ENCODE data around the gene LTA.

LTA gene

GRCh38 chr6:31531771-31532643 is 40.1 kb upstream of the LTA start:
- Histone ChIP-seq H3K9me3 (ENCODE audit: control insufficient read depth, insufficient read depth, low read depth, low read length) (no peaks in the 10 kb centered on the region), H3K36me3 (ENCODE audit: control insufficient read depth in 2 of 2, insufficient read depth in 1 of 2, low read length in 2 of 2) (peaks cover 62 to 80% of the 10 kb centered on the region in 2 experiments), H3K4me3 (ENCODE audit: low read depth, low read length) (no peak overlapping the region), H3K4me1 (ENCODE audit: control insufficient read depth, insufficient read depth, low read length) (no peaks in the 10 kb centered on the region; the same call in 1 of the 2 replicates), H3K27ac (ENCODE audit: extremely low read depth, low read depth, low read length) (no peak overlapping the region)
- no peak for TF ChIP-seq ZNF747 (tag by site-specific recombination; IDR thresholded peaks at IDR 0.05)
- TF ChIP-seq ZNF664 (tag by site-specific recombination; IDR thresholded peaks at IDR 0.05): no peak
- TF ChIP-seq ZNF529 (tag by site-specific recombination; IDR thresholded peaks at IDR 0.05; ENCODE audit: insufficient replicate concordance): no peak
- TF ChIP-seq IKZF3 (tag by site-specific recombination; IDR thresholded peaks at IDR 0.05): 0 out of 2 replicates have a peak, but pooled peaks have one; percentile 5
- TF ChIP-seq ZNF623 (tag by site-specific recombination; IDR thresholded peaks at IDR 0.05): no peak
- no peak for TF ChIP-seq ZNF280C (tag by site-specific recombination; IDR thresholded peaks at IDR 0.05)
- TF ChIP-seq SALL2 (tag by site-specific recombination; IDR thresholded peaks at IDR 0.05; ENCODE audit: borderline replicate concordance): no peak
- no peak for TF ChIP-seq PBX3 (CRISPR knock-in tag; IDR thresholded peaks at IDR 0.05)
- no peak for TF ChIP-seq GLI2 (tag by site-specific recombination; IDR thresholded peaks at IDR 0.05; ENCODE audit: borderline replicate concordance, low read depth)
- no peak for TF ChIP-seq HOXA7 (CRISPR knock-in tag; IDR thresholded peaks at IDR 0.05; ENCODE audit: borderline replicate concordance)
- no peak for TF ChIP-seq ZBTB44 (tag by site-specific recombination; IDR thresholded peaks at IDR 0.05)
- TF ChIP-seq ZNF121 (tag by site-specific recombination; IDR thresholded peaks at IDR 0.05): no peak
- no peak for TF ChIP-seq ZNF391 (tag by site-specific recombination; IDR thresholded peaks at IDR 0.05; ENCODE audit: borderline replicate concordance, low read depth)
- no peak for TF ChIP-seq ZNF76 (tag by site-specific recombination; IDR thresholded peaks at IDR 0.05; ENCODE audit: borderline replicate concordance, low read depth)
- TF ChIP-seq PRDM10 (tag by site-specific recombination; IDR thresholded peaks at IDR 0.05): peak; percentile 74
- peak; percentile 43; the same call in 1 of the 2 replicates for TF ChIP-seq WT1 (tag by site-specific recombination; IDR thresholded peaks at IDR 0.05)
- CTCF ChIA-PET: interaction anchor here (0.8 to 1.6 kb wide), 4 partner anchors 15 to 158 kb away, joined by 3 read pairs; partner anchors contain the start of gene ATP6V1G2
- POLR2A ChIA-PET: interaction anchor here (0.6 to 6.3 kb wide), 8 partner anchors 10 to 1440 kb away, joined by 3 to 112 read pairs (median 4); partner anchors contain the start of genes ATP6V1G2, DDX39B, LSM2 and MICB
